ENCODE data around the gene SKIL. TPM values are rescaled to one million over a fixed set of nuclear protein-coding genes. Genes with fewer than 3 reads are reported as not detected.

The SKIL gene
- total RNA-seq, 1 donor from 2014 or later, result 35.7 TPM

DNA sequence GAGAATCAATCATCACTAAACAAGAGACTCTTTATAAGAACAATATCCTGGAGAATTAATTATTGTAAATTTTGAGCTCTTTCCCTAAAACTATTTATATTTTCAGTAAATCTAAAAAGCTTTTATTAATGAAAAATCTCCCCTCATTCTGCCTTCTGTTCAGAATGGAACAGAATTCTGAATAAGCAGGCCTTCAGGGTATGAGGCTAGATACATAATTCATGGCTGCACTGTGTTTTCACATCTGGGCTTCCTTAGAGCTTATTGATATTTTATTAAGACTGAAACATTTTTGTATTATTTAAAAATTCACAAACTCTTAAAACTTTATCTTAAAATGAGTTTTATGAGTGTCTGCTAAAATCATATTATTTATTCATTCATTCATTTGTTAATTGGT is 85.9 kb downstream of the SKIL start:
- TF ChIP-seq CTCF (conservative IDR thresholded peaks at IDR 0.05), result no peak
- DNase-seq (ENCODE audit: extremely low spot score, unreplicated experiment), result no peak
- Mint-ChIP-seq H3K4me1 (ENCODE audit: unreplicated experiment) (peaks cover 15% of the 10 kb centered on the region), H3K9me3 (no peaks in the 10 kb centered on the region), H3K27ac (no peak overlapping the region), H3K27me3 (no peaks in the 10 kb centered on the region), H3K36me3 (no peaks in the 10 kb centered on the region), H3K4me3 (no peak overlapping the region)

Small RNA genes within 50 kb of the gene (microRNA-seq; reads per million reads assigned to microRNA genes)
- not detected for gene MIR6828

Other genes with a start within 250 kb of the SKIL start
- 38.2 and 49.3 TPM in 2 replicates for gene PHC3, start 176.0 kb upstream of the SKIL start, total RNA-seq (ENCODE audit: low replicate concordance)
- 47.3 and 54.9 TPM in 2 replicates for gene PRKCI, start 135.3 kb upstream of the SKIL start, total RNA-seq (ENCODE audit: low replicate concordance)
- gene CLDN11, start 61.2 kb downstream of the SKIL start, total RNA-seq (ENCODE audit: low replicate concordance), result 4.7 and 86.8 TPM in 2 replicates
- 3.3 and 13.5 TPM in 2 replicates for gene SLC7A14, start 228.4 kb downstream of the SKIL start, total RNA-seq (ENCODE audit: low replicate concordance)

All from type B pancreatic cell (in vitro differentiated cells).